Endothelial cell of umbilical vein (primary cell): ENCODE measurements around the gene CALN1. TPM values are rescaled to one million over a fixed set of nuclear protein-coding genes. Genes with fewer than 3 reads are reported as not detected.

Source experiments
- BruUV-seq: library from RNA; stranded (reverse); fragments of 400-500 nt; replicated peaks from 2 replicates; lab custom pipeline; 2021; lab: Mats Ljungman, UMichigan
- CTCF ChIA-PET: fragments of 300-600, 350-600 bp; sonication (Branson Sonifier 250); formaldehyde crosslinking; loops from one replicate; lab custom pipeline; 2021; ENCODE audit warnings: antibody characterized with exemption, inconsistent platforms; lab: Charles Lee
- POLR2A ChIA-PET: fragments of 300-600, 350-600 bp; sonication (Branson Sonifier 250); formaldehyde crosslinking; loops from one replicate; lab custom pipeline; 2021; ENCODE audit warnings: antibody characterized with exemption, inconsistent platforms; lab: Charles Lee
- DNase-seq: peaks from one replicate; pipeline ENCODE4 v3.0.0-alpha.2; 2011; ENCODE audit warnings: low read depth, low spot score
- FAIRE-seq: peaks from 2 replicates; lab custom pipeline; 2011; peaks lifted over from hg19 to GRCh38; lab: Jason Lieb, UNC
- H2AFZ ChIP-seq: 2 replicates; pipeline ENCODE4 v1.6.0; 2012; ENCODE audit warnings: low read depth, low read length, control low read depth, inconsistent platforms
- H3K27ac ChIP-seq: 2 replicates; pipeline ENCODE4 v1.5.1; 2011; ENCODE audit warnings: low read depth, mild to moderate bottlenecking, control low read depth, low read length, moderate library complexity; ENCODE audit not compliant: insufficient read depth
- H3K27me3 ChIP-seq, 2 experiments: 2 replicates each; pipeline versions ENCODE4 v1.6.0 to v1.6.1; 2011; ENCODE audit warnings: low read length in 2 of 2, mixed read lengths in 1 of 2; ENCODE audit not compliant: control insufficient read depth in 2 of 2, insufficient read depth in 2 of 2
- H3K36me3 ChIP-seq, 2 experiments: 2 replicates in 1 of 2; 3 replicates in 1 of 2; pipeline ENCODE4 v1.5.1; 2011; ENCODE audit warnings: low read length in 2 of 2, mild to moderate bottlenecking in 1 of 2, moderate library complexity in 1 of 2; ENCODE audit not compliant: control insufficient read depth in 2 of 2, insufficient read depth in 2 of 2; ENCODE audit errors: extremely low read depth in 1 of 2
- H3K4me1 ChIP-seq: 3 replicates; pipeline ENCODE4 v1.5.1; 2011; ENCODE audit warnings: mild to moderate bottlenecking, low read length; ENCODE audit not compliant: control insufficient read depth, insufficient read depth; ENCODE audit errors: extremely low read depth
- H3K4me2 ChIP-seq: 2 replicates; pipeline ENCODE4 v1.6.1; 2011; ENCODE audit warnings: low read length, control low read depth, mixed read lengths; ENCODE audit not compliant: insufficient read depth
- H3K4me3 ChIP-seq, 3 experiments: fragments of 200-600 bp in 1 of 3; sonication (generic), shearing (Covaris generic) in 1 of 3; replicated peaks in 1 of 3; 2 replicates each; pipeline ENCODE4 v1.5.1; 2011 to 2016; ENCODE audit warnings: control low read depth in 3 of 3, low read length in 3 of 3, mild to moderate bottlenecking in 2 of 3, inconsistent platforms in 1 of 3, low read depth in 1 of 3, moderate library complexity in 1 of 3; ENCODE audit not compliant: insufficient read depth in 1 of 3
- H3K79me2 ChIP-seq: 2 replicates; pipeline ENCODE4 v1.6.0; 2012; ENCODE audit warnings: low read length, inconsistent platforms; ENCODE audit not compliant: control insufficient read depth, insufficient read depth
- H3K9ac ChIP-seq: replicated peaks from 2 replicates; pipeline ENCODE3; 2011; ENCODE audit warnings: low read length, control low read depth; ENCODE audit not compliant: insufficient read depth; ENCODE audit errors: extremely low read depth
- H3K9me1 ChIP-seq: replicated peaks from 3 replicates; pipeline ENCODE4 v1.6.0; 2011; ENCODE audit warnings: mild to moderate bottlenecking, low read length; ENCODE audit not compliant: control insufficient read depth, insufficient read depth; ENCODE audit errors: extremely low read depth
- H3K9me3 ChIP-seq: replicated peaks from 2 replicates; pipeline ENCODE4 v1.5.1; 2012; ENCODE audit warnings: low read length, inconsistent platforms; ENCODE audit not compliant: control insufficient read depth, insufficient read depth
- H4K20me1 ChIP-seq: replicated peaks from 2 replicates; pipeline ENCODE3; 2011; ENCODE audit warnings: mild to moderate bottlenecking, low read length; ENCODE audit not compliant: control insufficient read depth, insufficient read depth; ENCODE audit errors: extremely low read depth
- EZH2 ChIP-seq: IDR thresholded peaks from 2 replicates; pipeline ENCODE4 v1.6.1; 2012; ENCODE audit warnings: borderline replicate concordance, low read depth, mild to moderate bottlenecking, moderate library complexity, low read length, inconsistent platforms; ENCODE audit not compliant: severe bottlenecking
- FOS ChIP-seq: IDR thresholded peaks from 2 replicates; pipeline ENCODE4 v1.6.1; 2011; ENCODE audit warnings: mild to moderate bottlenecking, low read length, moderate library complexity, borderline replicate concordance; ENCODE audit not compliant: insufficient read depth
- GATA2 ChIP-seq: IDR thresholded peaks from 2 replicates; pipeline ENCODE4 v1.7.0; 2011; ENCODE audit warnings: low read depth, mild to moderate bottlenecking, moderate library complexity, mixed read lengths, low read length; ENCODE audit not compliant: insufficient read length, insufficient read depth
- JUN ChIP-seq: IDR thresholded peaks from 2 replicates; pipeline ENCODE4 v1.6.1; 2011; ENCODE audit warnings: borderline replicate concordance, low read depth; ENCODE audit not compliant: insufficient read length, insufficient read depth
- MAX ChIP-seq: IDR thresholded peaks from 2 replicates; pipeline ENCODE4 v1.6.1; 2011; ENCODE audit not compliant: insufficient read depth, insufficient read length
- MYC ChIP-seq: IDR thresholded peaks from one replicate; pipeline ENCODE4 v1.6.1; 2011; ENCODE audit warnings: mild to moderate bottlenecking, low read depth, low read length
- POLR2A ChIP-seq: IDR thresholded peaks from 2 replicates; pipeline ENCODE4 v1.6.1; 2012; ENCODE audit warnings: low read depth, mild to moderate bottlenecking, control low read depth, low read length
- POLR2AphosphoS5 ChIP-seq: IDR thresholded peaks from 2 replicates; pipeline ENCODE4 v1.6.1; 2012; ENCODE audit warnings: low read depth, mild to moderate bottlenecking, control low read depth, low read length, moderate library complexity; ENCODE audit not compliant: insufficient read depth
- dilution Hi-C: fragments of 300-500 bp; cut with MboI; formaldehyde crosslinking; loops from one replicate; pipeline ENCODE4 v1.15.0; 2019; ENCODE audit warnings: low sequenced_read_pairs; ENCODE audit not compliant: extremely low pct_ligation_motif_present
- intact Hi-C: fragments of 100-400 bp; cut with micrococcal nuclease; formaldehyde crosslinking; loops from one replicate; pipeline ENCODE4 v1.10.0; 2022
- polyA plus RNA-seq, 4 experiments: library from polyadenylated mRNA; depleted of rRNA in 3 of 4; stranded (reverse) in 3 of 4; unstranded in 1 of 4; fragments of >200 nt; gene quantifications; 2 replicates each; pipeline versions ENCODE4 v1.2.1 to v1.2.3, GENCODE V29; 2011 to 2012; ENCODE audit warnings: missing spikeins in 1 of 4
- total RNA-seq: library from RNA; stranded (reverse); gene quantifications from 2 replicates; pipeline ENCODE4 v1.2.3, GENCODE V29; 2021
- TF ChIP-seq, protein P1 (sequence below), 2 donors: IDR thresholded peaks; 1 replicate in 1 of 2; 2 replicates in 1 of 2; pipeline ENCODE4 v1.5.1; 2011; ENCODE audit warnings: low read length in 2 of 2, mild to moderate bottlenecking in 2 of 2, moderate library complexity in 2 of 2, control low read depth in 1 of 2, inconsistent platforms in 1 of 2, low read depth in 1 of 2; ENCODE audit not compliant: insufficient read depth in 1 of 2; ENCODE audit errors: extremely low read depth in 1 of 2

CALN1 gene
- total and polyA plus RNA-seq, 2 donors (not counting 3 experiments of a cell fraction or from before 2014, with no cell fraction given), result not detected

GRCh38 chr7:71842381-71842780 lies 569.8 kb downstream of the CALN1 start:
- CTCF ChIA-PET, result no interaction called here
- intact Hi-C loops (no loop called here), dilution Hi-C loops (no loop called here)
- no peaks in the 10 kb centered on the region for H4K20me1 ChIP-seq
- no peaks in the 10 kb centered on the region for H3K36me3 ChIP-seq
- no peak overlapping the region for H3K4me3 ChIP-seq
- no peaks in the 10 kb centered on the region for H3K9me3 ChIP-seq
- H3K9me1 ChIP-seq, result no peaks in the 10 kb centered on the region
- H2AFZ ChIP-seq, result no peak overlapping the region
- H3K9ac ChIP-seq, result no peak overlapping the region
- BruUV-seq, result no TSS peak
- no peak for TF ChIP-seq FOS
- no peak for TF ChIP-seq MYC
- no peak for TF ChIP-seq POLR2AphosphoS5
- no peak for TF ChIP-seq GATA2
- TF ChIP-seq MAX, result no peak
- TF ChIP-seq POLR2A, result no peak
- no peak for TF ChIP-seq EZH2
- TF ChIP-seq JUN, result no peak
- TF ChIP-seq, protein P1, sequence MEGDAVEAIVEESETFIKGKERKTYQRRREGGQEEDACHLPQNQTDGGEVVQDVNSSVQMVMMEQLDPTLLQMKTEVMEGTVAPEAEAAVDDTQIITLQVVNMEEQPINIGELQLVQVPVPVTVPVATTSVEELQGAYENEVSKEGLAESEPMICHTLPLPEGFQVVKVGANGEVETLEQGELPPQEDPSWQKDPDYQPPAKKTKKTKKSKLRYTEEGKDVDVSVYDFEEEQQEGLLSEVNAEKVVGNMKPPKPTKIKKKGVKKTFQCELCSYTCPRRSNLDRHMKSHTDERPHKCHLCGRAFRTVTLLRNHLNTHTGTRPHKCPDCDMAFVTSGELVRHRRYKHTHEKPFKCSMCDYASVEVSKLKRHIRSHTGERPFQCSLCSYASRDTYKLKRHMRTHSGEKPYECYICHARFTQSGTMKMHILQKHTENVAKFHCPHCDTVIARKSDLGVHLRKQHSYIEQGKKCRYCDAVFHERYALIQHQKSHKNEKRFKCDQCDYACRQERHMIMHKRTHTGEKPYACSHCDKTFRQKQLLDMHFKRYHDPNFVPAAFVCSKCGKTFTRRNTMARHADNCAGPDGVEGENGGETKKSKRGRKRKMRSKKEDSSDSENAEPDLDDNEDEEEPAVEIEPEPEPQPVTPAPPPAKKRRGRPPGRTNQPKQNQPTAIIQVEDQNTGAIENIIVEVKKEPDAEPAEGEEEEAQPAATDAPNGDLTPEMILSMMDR (IDR thresholded peaks at IDR 0.05; ENCODE audit: extremely low read depth in 1 of 2, insufficient read depth in 1 of 2, low read depth in 1 of 2, low read length in 2 of 2), result no peak
- H3K27ac ChIP-seq, result no peak overlapping the region
- H3K4me1 ChIP-seq, result no peaks in the 10 kb centered on the region
- no peaks in the 10 kb centered on the region for H3K79me2 ChIP-seq
- DNase-seq (no peak), FAIRE-seq (no peak)
- no peaks in the 10 kb centered on the region for H3K27me3 ChIP-seq
- POLR2A ChIA-PET, result no interaction called here
- no peak overlapping the region for H3K4me2 ChIP-seq
